Measurements from ENCODE around the gene TBL1XR1.

TBL1XR1 gene

GRCh38 chr3:177210744-177211502, 13.6 kb upstream of the TBL1XR1 start:
- no peaks in the 10 kb centered on the region for H3K9me2 ChIP-seq (ENCODE audit: low read depth, low read length)
- peak overlapping the region; percentile 56 for H2AFZ ChIP-seq (ENCODE audit: low read length)
- no peaks in the 10 kb centered on the region for H4K20me1 ChIP-seq (ENCODE audit: insufficient read depth, low read length)
- H3K4me1 ChIP-seq (ENCODE audit: insufficient read depth, low read length, severe bottlenecking), result peaks cover 44% of the 10 kb centered on the region
- no peak overlapping the region for H3K4me3 ChIP-seq (ENCODE audit: low read depth, low read length, poor library complexity, severe bottlenecking)
- H3K27me3 ChIP-seq (ENCODE audit: insufficient read depth, low read length), result no peaks in the 10 kb centered on the region
- no peaks in the 10 kb centered on the region for H3K79me2 ChIP-seq (ENCODE audit: insufficient read depth, low read length)
- peak overlapping the region; percentile 55 for H3K27ac ChIP-seq (ENCODE audit: low read depth, low read length, poor library complexity, severe bottlenecking)
- no peaks in the 10 kb centered on the region for H3K36me3 ChIP-seq (ENCODE audit: insufficient read depth, low read length)
- no peaks in the 10 kb centered on the region for H3K9me3 ChIP-seq (ENCODE audit: low read length)
- no peaks in the 10 kb centered on the region for H3F3A ChIP-seq (ENCODE audit: insufficient read depth, low read length)
- no peak overlapping the region for H3K9ac ChIP-seq (ENCODE audit: low read length)
- TF ChIP-seq CTCF (IDR thresholded peaks at IDR 0.05; ENCODE audit: low read length) (no peak), EZH2 (IDR thresholded peaks at IDR 0.05; ENCODE audit: borderline replicate concordance, low read length) (no peak)
- H3K4me2 ChIP-seq (ENCODE audit: low read length), result no peak overlapping the region; the same call in 1 of the 2 replicates

DNA sequence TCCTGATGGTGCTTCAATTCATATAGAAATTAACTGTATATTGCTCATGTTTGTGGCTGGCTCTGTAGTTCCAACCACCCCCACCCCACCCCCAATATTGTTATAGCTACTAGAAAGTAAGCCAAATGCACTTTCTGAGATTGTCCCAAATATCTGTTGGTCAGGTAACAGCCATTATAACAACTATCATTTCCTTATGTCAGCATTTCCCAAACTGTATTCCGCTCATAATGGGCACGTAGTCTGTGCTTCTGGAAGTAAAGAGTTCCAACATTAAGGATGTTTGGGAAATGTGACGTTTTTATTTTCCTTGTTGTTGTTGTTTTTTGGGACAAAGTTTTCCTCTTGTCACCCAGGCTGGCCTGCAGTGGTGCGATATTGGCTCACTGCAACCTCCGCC, 12.2 kb upstream of the TBL1XR1 start:
- H3K27me3 ChIP-seq (ENCODE audit: insufficient read depth, low read length), result no peaks in the 10 kb centered on the region
- H3K4me2 ChIP-seq (ENCODE audit: low read length), result no peak overlapping the region
- H3K36me3 ChIP-seq (ENCODE audit: insufficient read depth, low read length), result no peaks in the 10 kb centered on the region
- no peaks in the 10 kb centered on the region for H3K79me2 ChIP-seq (ENCODE audit: insufficient read depth, low read length)
- TF ChIP-seq EZH2 (IDR thresholded peaks at IDR 0.05; ENCODE audit: borderline replicate concordance, low read length) (no peak), CTCF (IDR thresholded peaks at IDR 0.05; ENCODE audit: low read length) (no peak)
- H3K27ac ChIP-seq (ENCODE audit: low read depth, low read length, poor library complexity, severe bottlenecking), result peak overlapping the region; percentile 49
- no peak overlapping the region for H3K4me3 ChIP-seq (ENCODE audit: low read depth, low read length, poor library complexity, severe bottlenecking)
- H3K9me2 ChIP-seq (ENCODE audit: low read depth, low read length), result no peaks in the 10 kb centered on the region
- H2AFZ ChIP-seq (ENCODE audit: low read length), result peak overlapping the region; percentile 52; the same call in 1 of the 2 replicates
- no peak overlapping the region; the same call in 1 of the 2 replicates for H3K9ac ChIP-seq (ENCODE audit: low read length)
- H3F3A ChIP-seq (ENCODE audit: insufficient read depth, low read length), result no peaks in the 10 kb centered on the region
- peaks cover 44% of the 10 kb centered on the region for H3K4me1 ChIP-seq (ENCODE audit: insufficient read depth, low read length, severe bottlenecking)
- H4K20me1 ChIP-seq (ENCODE audit: insufficient read depth, low read length), result no peaks in the 10 kb centered on the region
- no peaks in the 10 kb centered on the region for H3K9me3 ChIP-seq (ENCODE audit: low read length)

DNA sequence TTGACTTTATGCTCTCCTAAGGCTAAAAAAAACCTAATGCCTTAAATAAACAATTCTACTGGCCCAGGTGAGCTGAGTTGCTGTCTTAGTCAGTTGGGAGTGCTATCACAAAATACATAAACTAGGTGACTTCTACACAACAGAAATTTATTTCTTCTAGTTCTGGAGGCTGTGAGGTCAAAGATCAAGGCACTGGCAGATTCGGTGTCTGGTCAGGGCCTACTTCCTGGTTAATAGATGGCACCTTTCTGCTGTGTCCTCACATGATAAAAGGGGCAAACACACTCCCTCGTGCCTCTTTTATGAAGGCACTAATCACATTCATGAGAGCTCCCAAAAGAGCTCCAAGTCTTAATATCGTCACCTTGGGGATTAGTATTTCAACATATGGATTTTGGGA, 11.5 kb upstream of the TBL1XR1 start:
- TF ChIP-seq CTCF (IDR thresholded peaks at IDR 0.05; ENCODE audit: low read length), result no peak
- no peak for TF ChIP-seq EZH2 (IDR thresholded peaks at IDR 0.05; ENCODE audit: borderline replicate concordance, low read length)
- Histone ChIP-seq H2AFZ (ENCODE audit: low read length) (peak overlapping the region; percentile 52), H3K9ac (ENCODE audit: low read length) (no peak overlapping the region; the same call in 1 of the 2 replicates)

More for the DNA sequence above, 11.5 kb upstream of the TBL1XR1 start:
- no peaks in the 10 kb centered on the region for H3K79me2 ChIP-seq (ENCODE audit: insufficient read depth, low read length)
- no peaks in the 10 kb centered on the region for H3K9me2 ChIP-seq (ENCODE audit: low read depth, low read length)
- H3F3A ChIP-seq (ENCODE audit: insufficient read depth, low read length), result no peaks in the 10 kb centered on the region
- H3K36me3 ChIP-seq (ENCODE audit: insufficient read depth, low read length), result no peaks in the 10 kb centered on the region
- peaks cover 42% of the 10 kb centered on the region for H3K4me1 ChIP-seq (ENCODE audit: insufficient read depth, low read length, severe bottlenecking)
- H3K4me3 ChIP-seq (ENCODE audit: low read depth, low read length, poor library complexity, severe bottlenecking), result no peak overlapping the region
- no peaks in the 10 kb centered on the region for H3K9me3 ChIP-seq (ENCODE audit: low read length)
- no peak overlapping the region; the same call in 1 of the 2 replicates for H3K4me2 ChIP-seq (ENCODE audit: low read length)
- H3K27me3 ChIP-seq (ENCODE audit: insufficient read depth, low read length), result no peaks in the 10 kb centered on the region
- H3K27ac ChIP-seq (ENCODE audit: low read depth, low read length, poor library complexity, severe bottlenecking), result peak overlapping the region; percentile 49
- no peaks in the 10 kb centered on the region for H4K20me1 ChIP-seq (ENCODE audit: insufficient read depth, low read length)

Data from OCI-LY1 (cell line).